SW480 (cell line): ENCODE measurements around the gene C1orf159.
"Not testable (repeated sequence)": the region's sequence is repeated elsewhere in the genome, so short reads cannot be mapped to it uniquely, and the experiment has no call there.

Experiments
- DNase-seq: peaks from one replicate; pipeline ENCODE4 v3.0.0-alpha.2; 2016; ENCODE audit warnings: low spot score

The C1orf159 gene

DNA sequence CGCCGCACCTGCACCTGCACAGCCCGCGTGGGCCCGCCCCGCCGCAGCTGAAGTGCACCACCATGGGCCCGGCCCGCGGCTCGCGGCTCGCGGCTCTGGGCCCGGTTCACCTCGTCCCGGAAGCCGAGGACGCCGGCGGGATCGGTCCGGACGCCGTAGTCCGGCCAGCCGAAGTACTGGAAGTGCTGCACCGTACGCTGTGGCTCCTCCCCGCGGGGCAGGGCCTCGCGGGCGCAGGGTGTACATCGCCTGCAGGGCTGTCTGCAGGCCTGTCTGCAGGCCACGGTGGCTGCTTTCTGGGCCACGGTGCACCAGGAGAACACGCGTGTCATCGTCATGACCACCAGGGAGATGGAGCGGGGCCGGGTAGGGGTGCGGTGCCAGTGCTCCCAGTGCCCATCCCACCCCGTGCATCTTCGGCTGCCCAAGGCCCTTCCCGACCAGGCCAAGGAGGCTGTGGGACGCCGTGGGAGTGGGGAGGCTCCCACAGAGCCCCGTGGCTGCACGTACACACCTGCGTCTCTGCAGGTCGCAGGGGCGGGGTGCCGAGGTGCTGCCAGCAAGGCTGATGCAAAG, 48.5 kb downstream of the C1orf159 start:
- DNase-seq, result no peak

DNA sequence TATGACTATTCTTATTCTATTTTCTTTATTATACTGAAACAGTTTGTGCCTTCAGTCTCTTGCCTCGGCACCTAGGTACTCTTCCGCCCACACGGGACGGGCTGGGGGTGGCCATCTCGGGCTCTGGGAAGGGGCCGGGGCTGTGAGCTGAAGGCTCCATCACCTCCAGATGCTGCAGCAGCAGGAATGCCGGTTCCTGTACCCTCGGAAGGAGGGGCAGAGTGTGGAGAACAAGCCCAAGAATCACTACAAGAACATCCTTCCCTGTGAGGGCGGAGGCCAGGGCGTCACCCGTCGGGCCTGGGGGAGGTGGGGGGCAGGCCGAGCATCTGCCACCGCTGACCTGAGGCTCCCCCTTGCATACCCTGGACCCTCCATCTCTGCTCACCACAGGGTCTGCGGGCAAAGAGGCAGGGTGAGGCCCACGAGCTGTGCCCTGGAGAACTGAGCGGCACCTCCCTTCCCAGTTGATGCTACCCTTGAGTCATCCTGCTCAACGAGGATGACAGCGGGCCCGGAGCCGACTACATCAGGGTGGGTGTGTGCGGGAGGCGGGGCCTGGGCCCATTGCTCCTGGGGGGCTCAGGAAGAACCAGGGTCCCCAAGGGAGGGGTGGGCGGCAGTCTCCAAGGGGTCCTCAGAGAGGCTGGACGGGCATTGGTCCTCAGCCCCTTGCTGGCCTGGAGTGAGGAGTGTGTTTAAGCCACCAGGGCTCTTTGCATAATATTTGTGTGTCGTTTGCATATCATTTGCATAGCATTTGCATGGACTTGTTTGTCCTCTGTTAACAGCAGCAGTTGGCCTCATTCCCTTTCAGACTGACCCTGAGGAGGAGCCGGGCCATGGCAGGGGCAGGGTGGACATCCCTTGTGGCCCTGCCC, 49.2 kb downstream of the C1orf159 start:
- no peak for DNase-seq

DNA sequence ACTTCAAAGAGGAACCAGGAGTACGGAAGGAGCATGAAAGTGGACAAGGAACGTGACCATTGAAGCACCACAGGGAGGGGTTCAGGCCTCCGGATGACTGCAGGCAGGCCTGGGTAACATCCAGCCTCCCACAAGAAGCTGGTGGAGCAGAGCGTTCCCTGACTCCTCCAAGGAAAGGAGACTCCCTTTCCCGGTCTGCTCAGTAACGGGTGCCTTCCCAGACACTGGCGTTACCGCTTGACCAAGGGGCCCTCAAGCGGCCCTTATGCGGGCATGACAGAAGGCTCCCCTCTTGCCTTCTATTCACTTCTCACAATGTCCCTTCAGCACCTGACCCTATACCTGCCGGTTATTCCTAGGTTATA, 50.0 kb downstream of the C1orf159 start:
- DNase-seq, result not testable (repeated sequence)

DNA sequence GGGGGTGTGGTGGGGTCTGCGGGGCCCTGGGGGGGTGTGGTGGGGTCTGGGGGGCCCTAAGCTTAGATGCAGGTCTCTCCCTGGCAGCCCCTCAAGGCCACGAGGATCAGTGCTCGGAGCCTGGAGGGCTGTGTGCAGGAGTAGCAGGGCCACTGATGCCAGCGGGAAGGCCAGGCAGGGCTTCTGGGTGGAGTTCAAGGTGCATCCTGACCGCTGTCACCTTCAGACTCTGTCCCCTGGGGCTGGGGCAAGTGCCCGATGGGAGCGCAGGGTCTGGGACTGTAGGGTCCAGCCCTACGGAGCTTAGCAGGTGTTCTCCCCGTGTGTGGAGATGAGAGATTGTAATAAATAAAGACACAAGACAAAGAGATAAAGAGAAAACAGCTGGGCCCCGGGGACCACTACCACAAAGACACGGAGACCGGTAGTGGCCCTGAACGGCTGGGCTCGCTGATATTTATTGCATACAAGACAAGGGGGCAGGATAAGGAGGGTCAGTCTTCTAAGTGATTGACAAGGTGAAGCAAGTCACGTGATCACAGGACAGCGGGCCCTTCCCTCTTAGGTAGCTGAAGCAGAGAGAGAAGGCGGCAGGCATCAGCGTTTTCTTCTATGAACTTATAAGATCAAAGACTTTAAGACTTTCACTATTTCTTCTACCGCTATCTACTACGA, 50.5 kb downstream of the C1orf159 start:
- DNase-seq, result peak; percentile 67

DNA sequence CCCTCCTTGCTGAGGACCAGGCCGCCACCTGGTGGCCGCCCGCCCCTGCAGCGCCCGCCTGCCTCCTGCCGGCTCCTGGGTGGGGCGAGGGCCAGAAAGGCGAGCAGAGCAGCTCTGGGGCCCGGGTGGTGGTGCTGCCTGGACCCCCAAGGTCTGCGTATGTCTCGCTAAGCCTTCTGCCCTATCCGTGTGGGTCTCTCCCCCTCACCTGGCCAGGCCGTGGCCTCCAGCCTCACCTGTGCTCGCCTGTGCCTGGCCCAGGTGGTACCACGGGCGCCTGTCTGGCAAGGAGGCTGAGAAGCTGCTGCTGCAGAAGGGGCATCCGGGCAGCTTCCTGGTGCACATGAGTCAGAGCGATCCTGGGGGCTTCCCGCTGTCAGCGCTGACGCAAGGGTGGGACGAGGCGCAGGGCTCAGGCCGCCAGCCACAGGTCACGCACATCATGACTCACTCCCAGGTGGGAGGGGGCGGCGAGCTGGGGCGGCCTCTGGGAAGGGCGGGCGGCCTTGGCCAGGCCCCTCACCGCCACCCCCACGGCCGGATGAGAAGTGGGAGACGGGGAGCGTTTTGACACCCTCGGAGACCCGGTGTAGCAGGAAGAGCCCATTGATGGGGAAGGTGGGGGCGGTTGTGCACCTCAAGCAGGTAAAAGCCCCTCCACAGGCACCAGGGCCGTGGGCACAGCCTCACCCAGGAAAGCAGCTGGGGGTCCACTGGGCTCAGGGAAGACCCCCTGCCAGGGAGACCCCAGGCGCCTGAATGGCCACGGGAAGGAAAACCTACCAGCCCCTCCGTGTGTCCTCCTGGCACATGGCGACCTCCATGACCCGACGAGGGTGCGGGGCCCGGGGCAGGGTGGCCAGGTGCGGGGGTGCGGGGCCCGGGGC, 51.7 kb downstream of the C1orf159 start:
- peak; percentile 91 for DNase-seq

DNA sequence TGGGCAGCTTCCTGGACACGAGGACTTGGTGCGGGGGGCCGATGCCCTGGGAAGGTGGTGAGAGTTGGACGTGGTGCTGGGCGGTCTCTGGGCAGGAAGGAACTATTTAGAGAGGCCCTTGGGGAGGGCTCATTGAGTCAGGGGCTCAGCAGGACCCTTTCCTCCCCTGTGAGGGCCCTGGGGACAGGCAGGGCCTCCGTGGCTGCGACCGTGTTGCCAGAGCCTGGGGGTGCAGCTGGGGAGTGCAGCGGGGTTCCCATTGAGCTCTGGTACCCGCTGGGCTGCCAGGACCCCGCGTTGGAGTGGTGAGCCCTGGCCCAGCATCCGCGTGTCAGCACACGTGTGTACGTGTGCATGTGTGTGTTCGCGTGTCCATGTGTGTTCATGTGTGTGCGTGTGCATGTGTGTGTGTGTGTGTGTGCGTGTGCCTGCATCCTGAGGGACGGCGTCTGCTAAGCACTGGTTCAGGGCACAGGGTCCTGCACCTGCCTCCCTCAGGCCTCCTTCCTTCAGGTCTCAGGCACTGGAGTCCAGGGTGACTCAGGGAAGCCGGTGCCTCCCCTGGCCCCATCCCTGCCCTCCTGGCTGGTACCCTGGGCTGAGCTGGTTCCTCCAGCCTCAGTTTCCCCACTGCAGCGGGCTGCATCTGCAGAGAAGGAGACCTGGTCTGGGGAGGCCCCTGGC, 52.5 kb downstream of the C1orf159 start:
- no peak for DNase-seq

DNA sequence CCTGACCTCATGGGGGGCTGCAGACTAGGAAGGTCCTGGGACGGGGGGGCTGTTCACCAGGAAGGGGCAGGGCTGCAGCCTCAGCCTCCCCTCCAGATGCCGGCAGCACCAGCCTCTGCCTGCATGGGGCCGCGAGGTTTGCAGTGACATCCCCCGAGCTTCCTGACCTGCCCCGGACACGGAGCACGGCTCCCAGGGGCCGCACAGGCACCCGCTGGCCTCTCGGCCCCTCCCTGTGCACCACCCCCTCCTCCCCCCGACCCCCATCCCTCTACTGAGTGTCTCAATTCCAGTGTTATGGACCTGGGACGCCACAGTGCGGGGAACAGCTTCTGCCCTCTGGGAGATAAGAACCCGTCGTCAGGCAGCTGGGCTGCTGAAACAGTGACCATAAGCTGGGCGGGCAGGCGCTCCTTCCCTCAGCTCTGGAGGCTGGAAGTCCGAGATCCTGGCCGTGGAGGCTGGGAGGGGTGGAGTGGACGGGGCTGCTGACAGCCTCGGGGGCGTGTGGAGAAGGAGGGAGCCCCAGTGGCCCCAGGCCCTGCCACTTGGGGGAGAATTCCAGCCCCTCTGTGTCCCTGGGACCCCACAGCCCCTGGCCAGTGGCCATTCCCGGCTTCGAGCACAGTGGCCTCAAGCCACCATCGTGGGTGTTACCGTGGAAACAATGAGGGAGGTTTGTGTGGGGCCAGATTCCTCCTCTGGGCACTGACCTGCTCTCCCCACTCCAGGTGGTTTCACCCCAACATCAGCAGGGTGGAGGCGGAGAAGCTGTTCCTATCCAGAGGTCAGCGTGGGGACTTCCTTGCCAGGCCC, 53.3 kb downstream of the C1orf159 start:
- no peak for DNase-seq

DNA sequence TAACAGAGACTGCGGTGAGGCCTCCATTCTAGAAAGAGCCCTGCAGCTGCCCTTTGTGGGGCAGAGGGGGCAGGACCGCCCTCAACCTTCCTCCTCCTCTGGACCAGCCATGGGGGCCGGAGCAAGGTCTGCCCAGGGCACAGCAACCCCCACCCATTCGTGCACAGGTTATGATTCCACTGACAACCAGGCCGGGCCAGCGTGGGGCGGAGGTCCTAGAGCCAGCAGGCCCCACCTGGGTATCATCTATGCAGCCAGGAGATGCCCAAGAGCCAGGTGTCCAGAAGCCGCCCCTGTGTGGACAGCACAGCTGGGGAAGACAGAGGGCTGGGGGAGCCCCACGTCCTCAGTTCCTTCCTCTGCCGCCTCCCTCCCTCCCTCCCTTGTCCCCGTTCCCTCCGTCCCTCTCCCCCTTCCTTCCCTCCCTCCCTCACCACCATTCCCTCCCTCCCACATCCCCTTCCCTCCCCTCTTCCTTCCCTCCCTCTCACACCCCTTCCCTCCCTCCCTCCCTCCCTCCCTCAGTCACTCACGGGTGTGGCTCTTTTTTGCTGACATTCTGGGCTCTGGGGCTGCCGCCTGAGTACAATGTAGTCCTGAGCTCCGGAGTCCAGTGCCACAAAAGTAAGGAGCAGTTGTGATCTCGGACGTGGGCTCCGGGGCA, 54.1 kb downstream of the C1orf159 start:
- DNase-seq, result no peak

DNA sequence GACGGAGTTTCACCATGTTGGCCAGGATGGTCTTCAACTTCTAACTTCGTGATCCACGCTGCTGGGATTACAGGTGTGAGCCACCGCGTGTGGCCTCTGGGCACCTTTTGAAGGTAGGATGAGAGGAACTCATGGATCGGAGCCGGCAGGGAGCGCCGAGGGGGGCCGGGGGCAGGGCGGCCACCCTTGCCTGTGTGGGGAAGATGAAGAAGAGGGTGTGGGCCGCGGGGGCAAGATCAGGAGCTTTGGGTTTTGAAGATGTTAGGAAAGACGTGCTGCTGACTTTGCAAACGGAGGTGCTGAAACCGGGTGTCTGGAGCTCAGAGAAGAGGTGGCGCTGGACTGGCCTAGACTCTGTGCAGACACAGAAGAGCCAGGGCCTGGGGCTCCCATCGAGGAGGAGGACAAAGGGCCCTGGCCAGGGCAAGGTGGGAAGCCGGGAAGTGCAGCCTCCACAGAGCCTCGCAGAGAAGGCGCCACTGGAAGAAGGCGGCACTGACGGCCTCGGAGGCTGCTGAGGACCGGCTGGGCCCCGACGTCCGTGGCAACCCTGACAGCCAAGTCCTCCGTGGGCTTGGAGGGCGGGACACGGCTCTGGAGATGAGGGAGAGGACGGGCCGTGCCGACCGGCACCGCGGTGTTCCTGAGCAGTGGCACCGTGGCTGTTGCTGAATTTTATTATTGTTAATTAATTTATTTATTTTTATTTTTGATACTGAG, 55.4 kb downstream of the C1orf159 start:
- DNase-seq, result no peak

DNA sequence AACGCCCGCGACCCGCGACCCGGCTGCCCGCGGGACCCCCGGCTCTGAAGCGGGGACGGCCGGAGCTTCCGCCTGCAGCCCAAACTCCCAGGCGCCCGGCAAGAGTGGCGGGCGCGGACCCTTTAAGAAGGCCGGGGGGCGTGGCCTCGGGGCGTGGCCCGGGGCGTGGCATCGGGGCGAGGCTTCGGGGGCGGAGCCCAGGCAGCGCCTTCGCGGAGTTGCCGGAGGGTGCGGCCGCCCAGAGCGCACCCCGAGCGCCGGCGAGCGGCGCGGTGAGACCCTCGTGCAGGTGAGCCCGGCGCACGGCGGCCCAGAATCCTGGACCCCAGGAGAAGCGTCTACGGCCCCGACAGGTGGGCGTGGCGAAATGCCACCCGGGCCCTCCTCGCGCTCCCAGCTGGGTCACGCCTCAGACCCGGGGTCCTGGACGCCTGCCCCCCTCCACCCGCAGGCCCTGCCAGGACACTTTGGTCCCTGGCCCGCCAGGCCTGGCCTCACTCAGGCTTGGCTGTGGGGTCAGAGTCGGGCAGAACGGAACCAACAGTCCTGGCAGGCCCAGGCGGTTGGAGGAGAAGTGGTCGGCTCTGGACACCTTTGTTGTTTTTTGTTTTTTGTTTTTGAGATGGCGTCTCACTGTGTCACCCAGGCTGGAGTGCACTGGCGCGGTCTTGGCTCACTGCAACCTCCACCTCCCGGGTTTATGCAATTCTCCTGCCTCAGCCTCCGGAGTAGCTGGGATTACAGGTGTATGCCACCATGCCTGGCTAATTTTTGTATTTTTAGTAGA, 56.2 kb downstream of the C1orf159 start:
- DNase-seq, result peak; percentile 80

DNA sequence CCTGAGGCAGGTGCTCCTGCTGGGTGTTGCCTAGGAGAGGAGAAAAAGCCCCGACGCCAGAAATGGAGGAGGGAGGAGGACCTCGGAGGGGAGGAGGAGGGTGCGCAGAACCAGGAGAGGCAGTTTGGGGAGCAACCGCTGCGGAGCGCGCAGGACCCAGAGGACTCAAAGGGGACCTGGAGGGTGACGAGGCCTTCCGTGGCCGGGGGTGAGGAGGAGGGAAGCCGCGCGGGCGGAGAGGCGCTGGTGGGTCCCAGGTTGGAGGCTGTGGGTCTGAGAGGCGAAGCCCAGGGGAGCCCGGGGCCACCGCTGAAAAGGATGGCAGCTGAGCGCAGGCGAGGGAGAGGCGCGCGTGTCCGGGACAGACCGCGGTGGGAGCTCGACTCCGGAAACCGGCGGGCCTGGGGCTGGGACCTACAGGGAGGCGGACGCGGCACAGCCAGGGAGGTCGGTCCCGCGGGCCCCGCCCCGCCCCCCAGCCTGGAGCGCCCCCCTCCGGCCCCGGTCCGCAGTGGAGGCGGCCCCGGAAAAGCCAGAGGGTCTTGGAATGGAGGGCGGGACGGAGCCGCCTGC, 56.9 kb downstream of the C1orf159 start:
- DNase-seq, result peak; percentile 64

DNA sequence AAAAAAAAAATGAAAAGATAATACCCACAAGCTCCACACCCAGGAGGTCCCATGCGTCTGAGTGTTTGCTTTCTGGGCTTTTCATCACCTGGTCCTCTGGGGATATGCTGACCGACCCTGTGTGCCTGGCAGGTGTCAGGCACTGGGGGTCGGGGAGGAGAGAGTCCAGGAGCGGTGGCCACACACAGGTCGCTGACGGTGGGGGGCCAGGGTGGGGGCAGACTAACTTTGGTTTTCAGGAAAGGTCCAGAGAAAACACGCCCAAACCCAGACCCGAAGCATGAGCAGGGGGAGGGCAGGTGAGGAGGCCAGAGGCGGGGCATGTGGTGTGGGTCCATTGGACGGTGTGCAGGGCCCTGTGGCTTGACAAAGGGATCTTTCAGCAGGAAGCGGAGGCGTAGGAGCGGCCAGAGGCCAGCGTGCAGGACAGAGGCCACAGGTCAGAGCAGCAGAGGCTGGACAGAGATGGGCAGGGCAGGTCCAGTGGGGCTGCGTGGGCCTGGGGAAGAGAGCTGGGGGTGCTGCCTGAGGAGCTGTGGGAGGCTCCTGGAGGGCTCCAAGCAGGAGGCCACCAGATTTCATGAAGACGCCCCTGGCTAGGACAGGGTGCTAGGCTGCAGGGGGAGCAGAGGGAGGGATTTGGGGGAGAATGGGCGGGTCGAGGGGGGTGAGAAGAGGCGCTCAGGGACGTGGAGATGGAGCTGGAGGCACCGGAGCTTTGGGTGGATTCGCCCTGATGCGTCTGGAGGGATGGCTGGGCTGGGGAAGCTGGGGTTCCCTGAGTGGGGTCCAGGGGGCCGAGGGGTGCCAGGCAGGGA, 57.6 kb downstream of the C1orf159 start:
- DNase-seq, result peak; percentile 84

DNA sequence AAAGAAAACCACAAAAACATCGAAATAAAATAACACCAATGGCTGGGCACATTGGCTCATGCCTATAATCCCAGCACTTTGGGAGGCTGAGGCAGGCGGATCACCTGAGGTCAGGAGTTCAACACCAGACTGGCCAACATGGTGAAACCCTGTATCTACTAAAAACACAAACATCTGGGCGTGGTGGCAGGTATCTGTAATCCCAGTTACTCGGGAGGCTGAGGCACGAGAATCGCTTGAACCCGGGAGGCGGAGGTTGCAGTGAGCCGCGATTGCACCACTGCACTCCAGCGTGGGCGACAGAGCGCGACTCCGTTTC, 58.2 kb downstream of the C1orf159 start:
- not testable (repeated sequence) for DNase-seq

DNA sequence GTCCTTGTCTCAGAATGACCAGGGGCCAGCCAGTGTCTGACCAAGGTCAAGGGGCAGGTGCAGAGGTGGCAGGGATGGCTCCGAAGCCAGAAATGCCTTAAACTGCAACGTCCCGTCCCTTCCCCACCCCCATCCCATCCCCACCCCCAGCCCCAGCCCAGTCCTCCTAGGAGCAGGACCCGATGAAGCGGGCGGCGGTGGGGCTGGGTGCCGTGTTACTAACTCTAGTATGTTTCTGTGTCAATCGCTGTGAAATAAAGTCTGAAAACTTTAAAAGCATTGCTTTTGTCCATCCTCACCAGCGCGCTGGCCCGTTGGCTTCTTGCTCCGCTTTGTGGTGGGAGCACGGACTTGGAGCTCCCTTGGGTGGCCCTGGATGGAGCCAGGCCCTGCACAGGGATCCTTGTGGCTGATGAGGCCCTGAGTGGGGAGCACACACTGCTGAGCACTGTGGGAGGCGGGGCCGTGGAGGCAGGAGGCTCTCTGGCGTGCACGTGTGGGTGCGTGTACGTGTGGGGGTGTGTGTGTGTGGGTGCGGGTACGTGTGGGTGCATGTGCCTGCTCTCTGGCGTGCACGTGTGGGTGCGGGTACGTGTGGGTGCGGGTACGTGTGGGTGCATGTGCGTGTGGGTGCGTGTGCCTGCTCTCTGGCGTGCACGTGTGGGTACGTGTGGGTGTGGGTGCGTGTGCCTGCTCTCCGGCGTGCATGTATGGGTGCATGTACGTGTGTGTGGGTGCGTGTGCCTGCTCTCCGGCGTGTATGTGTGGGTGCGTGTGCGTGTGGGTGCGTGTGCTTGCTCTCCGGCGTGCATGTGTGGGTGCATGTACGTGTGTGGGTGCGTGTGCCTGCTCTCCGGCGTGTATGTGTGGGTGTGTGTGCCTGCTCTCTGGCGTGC, 59.8 kb downstream of the C1orf159 start:
- DNase-seq, result no peak

DNA sequence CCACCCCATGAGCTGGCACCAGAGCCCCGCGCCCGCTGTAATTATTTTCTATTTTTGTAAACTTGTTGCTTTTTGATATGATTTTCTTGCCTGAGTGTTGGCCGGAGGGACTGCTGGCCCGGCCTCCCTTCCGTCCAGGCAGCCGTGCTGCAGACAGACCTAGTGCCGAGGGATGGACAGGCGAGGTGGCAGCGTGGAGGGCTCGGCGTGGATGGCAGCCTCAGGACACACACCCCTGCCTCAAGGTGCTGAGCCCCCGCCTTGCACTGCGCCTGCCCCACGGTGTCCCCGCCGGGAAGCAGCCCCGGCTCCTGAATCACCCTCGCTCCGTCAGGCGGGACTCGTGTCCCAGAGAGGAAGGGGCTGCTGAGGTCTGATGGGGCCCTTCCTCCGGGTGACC, 60.9 kb downstream of the C1orf159 start:
- no peak for DNase-seq

DNA sequence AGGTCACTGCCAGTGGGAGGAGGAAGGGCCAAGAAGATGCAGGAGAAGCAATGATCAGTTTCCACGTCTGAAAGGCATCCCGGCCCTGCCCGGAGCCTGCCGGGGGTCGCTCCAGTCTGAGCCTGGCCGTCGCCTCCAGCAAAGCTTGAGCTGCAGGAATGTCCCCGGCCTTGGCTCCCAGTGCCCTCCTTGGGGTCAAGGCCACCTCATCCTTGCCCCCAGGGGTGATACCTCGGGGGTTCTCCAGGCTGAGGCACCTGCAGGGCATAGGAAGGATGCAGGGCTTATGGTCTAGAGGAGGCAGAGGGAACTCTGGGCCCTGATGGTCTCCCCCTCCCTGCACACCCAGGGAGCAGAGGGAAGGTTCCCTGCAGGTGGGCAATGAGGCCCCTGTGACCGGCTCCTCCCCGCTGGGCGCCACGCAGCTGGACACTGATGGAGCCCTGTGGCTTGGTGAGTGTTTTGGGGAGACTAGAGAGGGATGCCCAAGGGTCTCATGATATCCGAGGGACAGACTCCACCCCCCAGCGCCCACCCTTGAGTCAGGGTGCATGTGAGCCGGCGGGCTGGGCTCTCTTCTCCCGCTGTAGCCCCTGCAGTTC, 61.7 kb downstream of the C1orf159 start:
- DNase-seq, result no peak
